NK-92 treated with Interleukin-12 subunit alpha and Interleukin-12 subunit beta, amount 100 ng/mL, for 24 hours (cell line): ENCODE measurements around the gene ZNF280A.

Experiments
- DNase-seq: peaks from one replicate; lab custom pipeline; 2025; lab: John Stamatoyannopoulos, UW

Gene ZNF280A, protein sequence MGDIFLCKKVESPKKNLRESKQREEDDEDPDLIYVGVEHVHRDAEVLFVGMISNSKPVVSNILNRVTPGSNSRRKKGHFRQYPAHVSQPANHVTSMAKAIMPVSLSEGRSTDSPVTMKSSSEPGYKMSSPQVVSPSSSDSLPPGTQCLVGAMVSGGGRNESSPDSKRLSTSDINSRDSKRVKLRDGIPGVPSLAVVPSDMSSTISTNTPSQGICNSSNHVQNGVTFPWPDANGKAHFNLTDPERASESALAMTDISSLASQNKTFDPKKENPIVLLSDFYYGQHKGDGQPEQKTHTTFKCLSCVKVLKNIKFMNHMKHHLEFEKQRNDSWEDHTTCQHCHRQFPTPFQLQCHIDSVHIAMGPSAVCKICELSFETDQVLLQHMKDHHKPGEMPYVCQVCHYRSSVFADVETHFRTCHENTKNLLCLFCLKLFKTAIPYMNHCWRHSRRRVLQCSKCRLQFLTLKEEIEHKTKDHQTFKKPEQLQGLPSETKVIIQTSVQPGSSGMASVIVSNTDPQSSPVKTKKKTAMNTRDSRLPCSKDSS

DNA sequence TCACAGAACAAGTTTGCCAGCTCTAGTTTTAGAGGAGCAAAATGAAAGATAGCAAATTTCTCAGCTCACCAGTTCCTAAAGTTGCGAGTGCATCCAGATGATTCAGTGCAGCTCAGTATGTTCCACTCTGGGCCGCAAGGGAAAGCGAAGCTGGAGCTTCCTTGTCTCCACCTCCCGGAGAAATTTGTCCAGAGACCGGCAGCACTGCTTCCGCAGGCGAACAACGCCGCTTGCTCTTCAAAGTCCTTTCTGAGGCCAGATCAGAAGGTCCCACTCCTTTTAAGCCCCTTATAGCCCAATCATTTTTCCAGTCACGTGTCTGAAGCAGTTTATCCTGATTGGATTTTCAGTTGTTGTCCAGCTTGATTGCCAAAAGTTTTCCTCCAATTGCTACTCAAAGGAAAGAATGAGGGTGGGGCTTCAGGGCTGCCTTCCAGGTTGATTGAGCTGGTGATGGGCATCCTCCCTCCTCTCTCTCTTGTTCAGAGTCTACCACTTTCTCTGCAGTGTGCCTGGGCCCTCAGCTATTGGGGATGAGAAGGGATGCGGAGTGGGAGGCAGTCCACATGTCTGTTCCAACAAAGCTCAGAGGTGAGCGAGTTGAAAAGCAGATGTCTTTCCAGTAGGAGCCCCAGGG, at the start of gene ZNF280A:
TSS of gene ZNF280A (minus strand) at position 251 of the 637 bp plus-strand sequence. CDS start 4,640 bp downstream, outside the sequence.
- no peak for DNase-seq

GRCh38 chr22:22569218-22569617, 49.1 kb upstream of the ZNF280A start:
- no peak for DNase-seq

DNA sequence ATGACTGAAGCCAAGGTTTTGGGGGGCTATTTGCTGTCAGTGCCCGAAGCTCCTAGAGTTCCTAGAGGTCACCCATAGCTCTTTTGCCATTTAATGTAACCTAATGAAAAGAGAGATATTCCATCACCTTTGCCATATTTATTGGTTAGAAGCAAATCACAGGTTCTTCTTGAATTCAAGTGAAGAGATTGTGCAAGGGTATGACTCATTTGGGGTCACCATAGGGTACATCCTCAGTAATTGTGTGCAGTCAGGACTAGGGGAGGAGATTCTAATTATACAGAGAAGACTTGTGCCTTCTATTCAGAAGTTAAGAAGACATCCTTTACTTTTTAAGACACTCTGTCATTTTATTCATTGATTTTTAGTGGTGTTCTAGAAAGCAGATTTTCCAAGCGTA, 45.9 kb upstream of the ZNF280A start:
- no peak for DNase-seq

GRCh38 chr22:22558972-22559603, 39.0 kb upstream of the ZNF280A start, which contains the start of gene PRAME:
PRAME (minus strand) TSS chr22:22559265; CDS start chr22:22556832, 2,433 bp downstream.
- DNase-seq = peak; percentile 36

DNA sequence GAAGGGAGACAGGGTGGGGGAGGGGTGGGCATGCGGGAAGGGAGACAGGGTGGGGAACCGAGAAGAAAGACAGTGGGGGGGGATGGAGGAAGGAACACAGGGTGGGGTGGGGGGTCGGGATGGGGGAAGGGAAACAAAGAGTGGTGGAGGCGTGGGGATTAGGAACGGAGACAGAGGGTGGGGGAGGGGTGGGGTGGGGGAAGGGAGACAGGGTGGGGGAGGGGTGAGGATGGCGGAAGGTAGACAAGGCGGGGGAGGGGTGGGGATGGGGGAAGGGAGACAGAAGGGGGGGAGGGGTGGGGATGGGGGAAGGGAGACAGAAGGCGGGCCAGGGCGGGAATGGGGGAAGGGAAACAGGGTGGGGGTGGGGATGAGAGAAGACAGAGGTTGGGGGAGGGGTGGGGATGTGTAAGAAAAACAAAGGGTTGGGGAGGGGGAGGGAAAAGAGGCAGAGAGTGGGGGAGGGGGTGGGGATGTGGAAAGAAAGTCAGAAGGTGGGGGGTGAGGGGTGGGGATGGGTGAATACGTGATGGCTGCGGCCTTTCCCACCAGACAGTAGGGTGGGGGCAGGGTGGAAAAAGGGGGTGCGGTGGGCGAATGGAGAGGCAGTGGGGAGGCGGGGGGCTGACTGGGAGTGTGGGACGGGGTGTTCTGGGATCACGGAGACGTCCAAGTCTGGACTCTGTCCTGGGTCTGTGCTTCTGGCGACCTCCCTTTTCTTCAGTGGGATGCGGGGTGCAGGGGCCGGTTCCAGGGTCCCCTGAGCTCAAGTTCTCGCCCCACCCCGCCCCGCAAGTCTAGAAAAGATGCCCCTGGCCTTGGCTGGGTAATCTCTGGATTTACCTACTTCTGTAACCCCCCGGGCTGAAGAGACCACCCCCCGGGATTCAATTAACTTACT, 38.3 kb upstream of the ZNF280A start:
- DNase-seq = no peak

- no peak for DNase-seq
Observed at GRCh38 chr22:22556995-22557925, 37.2 kb upstream of the ZNF280A start.

GRCh38 chr22:22556578-22556977, 36.5 kb upstream of the ZNF280A start:
- DNase-seq = no peak

DNA sequence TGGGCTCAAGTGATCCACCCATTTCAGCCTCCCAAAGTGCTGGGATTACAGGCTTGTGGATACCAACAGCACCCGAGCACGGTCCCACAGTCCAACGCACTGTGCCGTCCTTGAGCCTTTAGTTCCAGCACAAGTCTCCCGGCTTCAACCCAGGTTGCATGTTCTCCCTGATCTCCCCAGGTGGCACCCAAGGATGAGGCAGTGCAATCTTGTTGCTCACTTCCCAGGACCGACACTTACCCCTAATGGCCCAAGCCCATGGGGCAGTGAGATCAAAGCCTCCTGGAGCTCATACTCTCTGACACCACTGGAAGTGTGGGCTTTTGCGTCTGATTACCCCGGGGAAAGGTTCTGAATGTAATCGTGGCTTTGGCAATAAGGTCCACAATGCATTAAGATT, 35.5 kb upstream of the ZNF280A start:
- DNase-seq = no peak

DNA sequence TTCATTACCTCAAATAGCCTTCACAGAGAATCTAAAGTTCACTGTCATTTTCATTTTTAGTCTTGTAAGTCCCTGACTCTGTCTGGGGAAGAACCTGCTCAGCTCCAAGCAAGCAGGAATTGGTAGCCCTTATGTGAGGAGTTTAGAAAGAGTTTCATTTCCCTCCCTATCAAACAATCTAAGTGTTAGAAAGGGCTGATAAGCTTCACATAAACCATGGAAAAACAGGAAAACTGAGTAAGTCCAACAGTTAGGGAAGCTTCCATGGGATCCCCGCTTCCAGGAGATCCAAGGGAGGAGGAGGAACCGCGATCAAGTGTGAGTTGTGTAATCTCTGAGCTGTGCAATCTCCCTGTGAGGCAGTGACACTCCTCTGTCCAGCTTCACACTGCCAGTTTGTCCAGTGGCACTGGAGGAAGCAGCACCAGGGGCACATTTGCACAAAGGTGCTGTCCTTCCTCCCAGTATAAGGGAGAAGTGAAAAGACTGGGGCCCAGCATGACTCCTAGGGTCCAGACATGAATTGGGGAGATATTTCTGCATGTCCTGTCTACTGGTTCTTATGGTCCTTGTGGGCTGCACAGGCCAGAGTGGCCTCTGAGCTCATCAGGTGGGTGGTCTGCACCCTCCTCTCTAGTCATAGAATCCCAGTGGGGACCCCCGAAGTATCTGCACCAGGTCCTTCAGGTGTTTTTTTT, 34.7 kb upstream of the ZNF280A start:
- DNase-seq = no peak

DNA sequence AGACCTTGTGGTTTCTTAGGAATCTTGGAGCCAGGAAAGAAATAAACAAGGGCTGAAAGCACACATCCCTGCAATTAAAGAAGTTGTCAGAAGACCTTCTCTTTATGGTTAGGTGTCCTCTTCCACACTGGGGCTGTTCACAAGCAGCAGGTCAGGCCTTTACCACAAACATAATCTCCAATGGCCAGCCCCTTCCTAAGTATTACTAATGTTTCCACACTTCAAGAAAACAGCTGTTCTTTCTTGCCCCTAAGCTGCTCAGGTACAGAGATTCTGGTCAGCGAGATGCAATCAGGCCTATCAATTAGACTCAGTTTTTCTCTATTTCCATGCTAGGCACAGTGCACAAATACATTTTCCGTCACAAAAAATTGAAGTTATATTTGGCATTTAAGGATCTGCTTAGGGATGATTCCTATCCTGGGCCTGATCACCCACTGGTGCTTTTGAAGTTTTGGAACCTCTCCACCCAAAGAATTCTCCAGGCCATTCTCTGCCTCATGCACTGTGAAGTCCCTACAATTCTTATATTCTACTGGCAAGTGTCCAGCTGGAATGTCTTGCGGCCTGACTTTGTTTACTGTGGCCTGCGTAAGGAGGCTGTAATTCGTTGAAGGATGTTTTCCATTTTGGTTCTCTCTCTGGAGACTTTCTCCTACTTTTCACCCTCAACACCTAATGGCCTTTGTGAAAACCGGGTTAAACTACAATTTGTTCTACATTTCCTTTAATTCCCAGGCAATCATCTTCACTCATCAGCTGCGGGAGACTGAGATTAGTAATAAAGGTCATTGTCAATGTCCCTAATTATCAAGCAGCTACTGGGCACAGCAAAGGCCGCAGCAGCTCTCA, 33.9 kb upstream of the ZNF280A start:
- DNase-seq = no peak

DNA sequence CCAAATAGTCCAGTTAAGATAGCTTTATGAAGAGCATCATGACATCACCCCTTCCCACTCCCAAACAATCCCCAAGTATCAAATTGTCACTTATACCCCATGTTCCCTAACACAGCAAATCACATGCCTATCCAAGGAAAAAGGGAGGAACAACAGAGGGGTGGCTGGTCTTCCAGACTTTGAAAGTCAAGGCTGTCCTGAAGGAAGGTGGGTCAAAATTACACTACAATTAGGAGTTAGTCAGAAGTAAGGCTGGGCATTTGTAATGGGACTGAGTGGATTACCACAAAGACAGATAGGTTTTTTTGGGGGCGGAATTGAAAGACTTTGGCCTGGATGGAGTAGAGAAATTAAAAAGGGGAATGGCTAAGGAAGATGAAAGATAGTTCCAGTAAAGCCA, 33.1 kb upstream of the ZNF280A start:
- no peak for DNase-seq

DNA sequence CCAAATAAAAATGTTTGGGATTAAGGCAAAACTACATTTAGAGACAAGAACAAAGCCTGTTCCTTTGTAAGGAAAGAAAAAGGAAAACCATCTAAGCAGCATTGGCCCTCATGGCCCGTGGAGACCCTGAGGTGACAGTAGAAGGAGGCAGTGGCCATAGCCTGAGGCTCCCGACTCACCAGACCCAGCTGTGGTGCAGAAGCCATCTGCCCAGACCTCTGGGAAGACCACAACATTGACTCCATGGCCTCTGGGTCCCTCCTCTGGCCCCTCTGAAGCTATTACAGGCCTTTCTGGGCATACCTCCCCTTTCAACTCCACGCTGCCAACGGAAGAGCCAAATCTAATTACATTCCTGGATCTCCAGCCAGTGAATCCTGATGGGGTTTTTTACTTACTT, 32.6 kb upstream of the ZNF280A start:
- DNase-seq = no peak

DNA sequence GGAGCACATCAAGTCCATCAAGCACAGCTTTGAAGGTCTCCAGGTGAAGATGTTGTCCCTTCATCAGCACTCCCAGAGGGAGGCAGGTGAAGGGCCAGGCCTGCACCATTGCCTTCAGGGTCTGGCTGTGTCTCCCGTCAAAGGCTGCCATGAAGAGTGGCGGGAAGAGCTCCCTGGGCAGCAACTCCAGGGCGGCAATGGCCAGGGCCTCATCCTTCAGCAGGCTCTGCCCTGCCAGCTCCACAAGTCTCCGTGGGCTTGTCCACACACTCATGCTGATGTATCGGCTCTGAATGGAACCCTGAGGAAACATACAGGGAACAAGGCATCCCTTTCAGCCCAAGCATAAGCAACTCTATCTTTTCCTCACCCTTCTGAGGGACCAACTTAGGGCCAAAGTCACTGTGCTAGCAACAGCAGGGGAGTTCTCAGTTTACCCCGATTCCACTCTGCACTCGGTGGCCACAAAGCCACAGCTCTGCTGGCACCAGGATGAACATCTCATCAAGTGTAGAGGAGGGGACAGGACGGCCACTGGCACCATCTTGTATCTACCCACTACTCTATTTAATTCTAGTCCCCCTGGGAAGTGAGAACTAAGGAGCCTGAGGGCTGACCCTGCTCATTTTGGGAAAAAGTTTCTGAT, 30.8 kb upstream of the ZNF280A start:
- DNase-seq = no peak

- DNase-seq = no peak
Observed at GRCh38 chr22:22548910-22549309, 28.8 kb upstream of the ZNF280A start.

- DNase-seq = no peak
Observed at GRCh38 chr22:22548317-22548716, 28.2 kb upstream of the ZNF280A start.

DNA sequence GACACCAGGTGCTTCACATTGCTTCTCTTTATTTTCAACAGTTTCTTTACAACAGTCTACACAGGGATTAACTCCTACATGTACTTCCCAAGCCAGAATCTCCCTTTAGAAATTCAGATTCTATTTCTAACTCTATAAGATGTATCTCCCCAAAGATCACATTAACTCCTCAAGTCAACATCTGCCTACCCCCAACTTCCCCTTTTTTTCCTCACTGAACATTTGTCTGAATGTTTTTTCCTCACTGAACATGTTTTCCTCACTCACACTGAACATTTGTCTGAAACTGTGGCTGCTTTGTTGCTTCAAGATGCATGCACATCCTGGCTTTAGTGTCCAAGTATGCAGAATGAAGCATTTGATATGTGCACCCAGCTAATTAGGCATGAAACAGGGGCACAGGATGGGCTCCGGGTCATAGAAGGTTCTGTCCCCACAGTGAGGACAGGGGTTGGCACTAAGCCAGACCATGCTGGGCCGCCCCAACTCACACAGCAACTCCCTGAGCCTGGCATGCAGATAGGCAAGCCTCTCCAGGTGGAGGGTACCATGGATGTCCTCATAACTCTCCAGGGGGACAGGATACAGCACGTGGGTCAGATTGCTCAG, 27.7 kb upstream of the ZNF280A start:
- no peak for DNase-seq

DNA sequence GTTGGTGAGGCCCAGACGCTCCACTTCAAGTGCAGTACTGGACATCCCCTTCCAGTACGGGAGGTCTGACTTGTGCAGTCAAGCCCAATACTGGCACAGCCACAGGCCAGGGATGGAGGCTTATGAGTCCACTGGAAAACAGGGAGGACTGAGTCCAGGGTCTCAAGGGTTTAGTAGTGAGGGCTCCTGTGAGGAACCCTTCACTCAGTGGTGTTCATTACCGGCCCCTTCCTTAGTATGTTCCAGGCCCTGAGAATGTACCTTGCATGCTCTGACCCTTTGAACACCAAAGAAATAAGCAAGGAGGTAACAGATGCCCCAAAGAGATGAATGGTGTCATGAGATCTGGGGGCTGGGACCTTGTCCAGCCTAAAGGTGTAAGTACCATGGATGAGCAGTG, 27.2 kb upstream of the ZNF280A start:
- DNase-seq = no peak

GRCh38 chr22:22546490-22546889, 26.4 kb upstream of the ZNF280A start:
- no peak for DNase-seq
